ENCODE measurements around the gene HELZ.
"Not testable (repeated sequence)": the region's sequence is repeated elsewhere in the genome, so short reads cannot be mapped to it uniquely, and the experiment has no call there.

HELZ gene

GRCh38 chr17:67051155-67051538 is 193.8 kb downstream of the HELZ start:
- no peak for DNase-seq (ENCODE audit: low spot score)

GRCh38 chr17:67050471-67051154 is 194.4 kb downstream of the HELZ start:
- DNase-seq (ENCODE audit: low spot score), result no peak

GRCh38 chr17:67050066-67050465 is 194.9 kb downstream of the HELZ start:
- no peak for DNase-seq (ENCODE audit: low spot score)

- no peak for DNase-seq (ENCODE audit: low spot score)
These were observed 195.8 kb downstream of the HELZ start for GRCh38 chr17:67049025-67049739.

- no peak for DNase-seq (ENCODE audit: low spot score)
These were observed 197.6 kb downstream of the HELZ start for GRCh38 chr17:67047382-67047781.

GRCh38 chr17:67046398-67046797 is 198.6 kb downstream of the HELZ start:
- DNase-seq (ENCODE audit: low spot score), result no peak

GRCh38 chr17:67044940-67045339 is 200.1 kb downstream of the HELZ start:
- DNase-seq (ENCODE audit: low spot score), result no peak

GRCh38 chr17:67044016-67044772 is 200.8 kb downstream of the HELZ start, which contains the start of gene CACNG1:
Gene CACNG1 (plus strand): TSS chr17:67044554. CDS start chr17:67044661, 107 bp downstream.
- no peak for DNase-seq (ENCODE audit: low spot score)

- no peak for DNase-seq (ENCODE audit: low spot score)
These were observed 201.7 kb downstream of the HELZ start for GRCh38 chr17:67043283-67043682.

GRCh38 chr17:67041941-67042899 is 202.8 kb downstream of the HELZ start:
- no peak for DNase-seq (ENCODE audit: low spot score)

GRCh38 chr17:67041531-67041930 is 203.5 kb downstream of the HELZ start:
- no peak for DNase-seq (ENCODE audit: low spot score)

- DNase-seq (ENCODE audit: low spot score), result not testable (repeated sequence)
These were observed 203.9 kb downstream of the HELZ start for GRCh38 chr17:67041119-67041518.

GRCh38 chr17:67040652-67041051 is 204.3 kb downstream of the HELZ start:
- DNase-seq (ENCODE audit: low spot score), result no peak

GRCh38 chr17:67038861-67039365 is 206.1 kb downstream of the HELZ start:
- DNase-seq (ENCODE audit: low spot score), result no peak

GRCh38 chr17:67035131-67036083 is 209.6 kb downstream of the HELZ start:
- no peak for DNase-seq (ENCODE audit: low spot score)

- no peak for DNase-seq (ENCODE audit: low spot score)
These were observed 211.4 kb downstream of the HELZ start for GRCh38 chr17:67033613-67034012.

GRCh38 chr17:67032985-67033384 is 212.0 kb downstream of the HELZ start:
- no peak for DNase-seq (ENCODE audit: low spot score)

GRCh38 chr17:67032382-67032781 is 212.6 kb downstream of the HELZ start:
- DNase-seq (ENCODE audit: low spot score), result no peak

GRCh38 chr17:67030641-67031040 is 214.4 kb downstream of the HELZ start:
- no peak for DNase-seq (ENCODE audit: low spot score)

- DNase-seq (ENCODE audit: low spot score), result no peak
These were observed 217.9 kb downstream of the HELZ start for GRCh38 chr17:67027031-67027628.
